ENCODE data around the gene ERAP2. TPM values are rescaled to one million over a fixed set of nuclear protein-coding genes. Genes with fewer than 3 reads are reported as not detected.

The ERAP2 gene
- total RNA-seq, 2 experiments from 2014 or later: 19.5 to 29.3 TPM

GRCh38 chr5:96901841-96902240 lies 25.5 kb downstream of the ERAP2 start:
- peaks cover 65% of the 10 kb centered on the region for H3K36me3 ChIP-seq (ENCODE audit: insufficient read depth, low read length)
- BruUV-seq (replicated peaks): no TSS peak
- intact Hi-C loops (cut with micrococcal nuclease; ENCODE audit: unreplicated experiment): no loop called here

GRCh38 chr5:96902876-96903275 lies 26.6 kb downstream of the ERAP2 start:
- H3K27ac ChIP-seq (ENCODE audit: low read depth, low read length, poor library complexity, severe bottlenecking): no peak overlapping the region
- no peaks in the 10 kb centered on the region for H3K4me1 ChIP-seq (ENCODE audit: insufficient read depth, low read length, poor library complexity, severe bottlenecking)
- BruUV-seq (replicated peaks): no TSS peak
- H3K9me2 ChIP-seq (ENCODE audit: insufficient read depth, low read length): no peaks in the 10 kb centered on the region
- no peak for DNase-seq (ENCODE audit: low spot score)
- no peak overlapping the region for H2AFZ ChIP-seq (ENCODE audit: low read length)
- ChIA-PET POLR2A (no interaction called here), CTCF (ENCODE audit: unreplicated experiment) (no interaction called here)
- H3K36me3 ChIP-seq (ENCODE audit: insufficient read depth, low read length): peaks cover 57% of the 10 kb centered on the region
- H4K20me1 ChIP-seq (ENCODE audit: insufficient read depth, low read length): no peaks in the 10 kb centered on the region
- H3K4me2 ChIP-seq (ENCODE audit: low read length): no peak overlapping the region
- TF ChIP-seq CTCF (conservative IDR thresholded peaks at IDR 0.05; ENCODE audit: low read length) (no peak), EZH2phosphoT487 (IDR thresholded peaks at IDR 0.05; ENCODE audit: borderline replicate concordance, low read depth, low read length) (no peak)
- no peaks in the 10 kb centered on the region for H3K79me2 ChIP-seq (ENCODE audit: insufficient read depth, low read depth, low read length)
- H3K9me3 ChIP-seq (ENCODE audit: low read length): no peaks in the 10 kb centered on the region
- H3K4me3 ChIP-seq (ENCODE audit: low read depth, low read length, poor library complexity, severe bottlenecking): no peak overlapping the region
- intact Hi-C loops (cut with micrococcal nuclease; ENCODE audit: unreplicated experiment): no loop called here

More at GRCh38 chr5:96901841-96902240, 25.5 kb downstream of the ERAP2 start:
- peaks cover 8% of the 10 kb centered on the region for H3K4me1 ChIP-seq (ENCODE audit: insufficient read depth, low read length, poor library complexity, severe bottlenecking)
- ChIA-PET POLR2A (interaction anchor here (0.9 kb wide), 1 partner anchor 13 kb away, joined by 3 read pairs; no protein-coding TSS in a partner anchor), CTCF (ENCODE audit: unreplicated experiment) (no interaction called here)
- H3K9me3 ChIP-seq (ENCODE audit: low read length): no peaks in the 10 kb centered on the region
- H4K20me1 ChIP-seq (ENCODE audit: insufficient read depth, low read length): no peaks in the 10 kb centered on the region
- no peak overlapping the region for H3K4me2 ChIP-seq (ENCODE audit: low read length)
- no peaks in the 10 kb centered on the region; the same call in 1 of the 2 replicates for H3K79me2 ChIP-seq (ENCODE audit: insufficient read depth, low read depth, low read length)
- H3K4me3 ChIP-seq (ENCODE audit: low read depth, low read length, poor library complexity, severe bottlenecking): no peak overlapping the region
- H2AFZ ChIP-seq (ENCODE audit: low read length): no peak overlapping the region
- DNase-seq (ENCODE audit: low spot score): no peak
- H3K27ac ChIP-seq (ENCODE audit: low read depth, low read length, poor library complexity, severe bottlenecking): no peak overlapping the region
- TF ChIP-seq EZH2phosphoT487 (IDR thresholded peaks at IDR 0.05; ENCODE audit: borderline replicate concordance, low read depth, low read length): no peak
- no peak for TF ChIP-seq CTCF (conservative IDR thresholded peaks at IDR 0.05; ENCODE audit: low read length)
- no peaks in the 10 kb centered on the region for H3K9me2 ChIP-seq (ENCODE audit: insufficient read depth, low read length)

- no peaks in the 10 kb centered on the region for H3K79me2 ChIP-seq (ENCODE audit: insufficient read depth, low read depth, low read length)
- DNase-seq (ENCODE audit: low spot score): no peak
- no peaks in the 10 kb centered on the region for H4K20me1 ChIP-seq (ENCODE audit: insufficient read depth, low read length)
- no peaks in the 10 kb centered on the region for H3K9me2 ChIP-seq (ENCODE audit: insufficient read depth, low read length)
- ChIA-PET CTCF (ENCODE audit: unreplicated experiment) (no interaction called here), POLR2A (interaction anchor here (1.1 to 1.9 kb wide), 2 partner anchors 14 to 33 kb away, joined by 3 to 6 read pairs; no protein-coding TSS in a partner anchor)
- peaks cover 56% of the 10 kb centered on the region for H3K36me3 ChIP-seq (ENCODE audit: insufficient read depth, low read length)
- no TSS peak for BruUV-seq (replicated peaks)
- no peak overlapping the region for H3K27ac ChIP-seq (ENCODE audit: low read depth, low read length, poor library complexity, severe bottlenecking)
- no peak overlapping the region for H2AFZ ChIP-seq (ENCODE audit: low read length)
- no peak overlapping the region for H3K4me3 ChIP-seq (ENCODE audit: low read depth, low read length, poor library complexity, severe bottlenecking)
- H3K4me2 ChIP-seq (ENCODE audit: low read length): no peak overlapping the region
- no peaks in the 10 kb centered on the region for H3K4me1 ChIP-seq (ENCODE audit: insufficient read depth, low read length, poor library complexity, severe bottlenecking)
- intact Hi-C loops (cut with micrococcal nuclease; ENCODE audit: unreplicated experiment): no loop called here
- TF ChIP-seq CTCF (conservative IDR thresholded peaks at IDR 0.05; ENCODE audit: low read length) (no peak), EZH2phosphoT487 (IDR thresholded peaks at IDR 0.05; ENCODE audit: borderline replicate concordance, low read depth, low read length) (no peak)
- no peaks in the 10 kb centered on the region for H3K9me3 ChIP-seq (ENCODE audit: low read length)
Observed at GRCh38 chr5:96903300-96903699, 27.0 kb downstream of the ERAP2 start.
